ENCODE measurements around the gene MMAB. TPM values are rescaled to one million over a fixed set of nuclear protein-coding genes. Genes with fewer than 3 reads are reported as not detected.

Gene MMAB
- total RNA-seq, 1 donor from 2014 or later, result 48.1 TPM

DNA sequence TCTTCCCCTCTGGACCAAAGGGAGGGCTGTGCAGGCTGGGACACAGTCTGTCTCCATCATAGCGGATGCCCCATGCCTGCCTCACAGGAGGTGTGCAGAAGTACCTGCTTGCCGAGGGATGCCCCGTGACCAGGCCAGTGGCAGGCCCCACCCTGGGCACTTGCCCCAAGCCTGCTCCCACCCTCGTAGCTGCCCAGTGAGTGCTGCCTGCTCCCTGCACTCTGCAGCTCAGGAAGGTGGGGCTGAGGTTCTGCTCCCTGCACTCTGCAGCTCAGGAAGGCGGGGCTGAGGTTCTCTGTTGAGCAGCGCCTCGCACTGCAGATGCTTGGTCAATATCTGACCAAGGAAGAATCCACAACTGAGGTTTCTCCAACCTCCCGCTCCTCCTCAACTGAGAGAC is 6.9 kb downstream of the MMAB start:
- no peak overlapping the region for H3K4me3 ChIP-seq (ENCODE audit: low read depth, low read length)
- no peak for DNase-seq (ENCODE audit: low read depth)
- no peaks in the 10 kb centered on the region for H3K36me3 ChIP-seq (ENCODE audit: control insufficient read depth, insufficient read depth, low read length)
- H3K27me3 ChIP-seq (ENCODE audit: control insufficient read depth, insufficient read depth, low read length), result no peaks in the 10 kb centered on the region
- TF ChIP-seq, protein P1, sequence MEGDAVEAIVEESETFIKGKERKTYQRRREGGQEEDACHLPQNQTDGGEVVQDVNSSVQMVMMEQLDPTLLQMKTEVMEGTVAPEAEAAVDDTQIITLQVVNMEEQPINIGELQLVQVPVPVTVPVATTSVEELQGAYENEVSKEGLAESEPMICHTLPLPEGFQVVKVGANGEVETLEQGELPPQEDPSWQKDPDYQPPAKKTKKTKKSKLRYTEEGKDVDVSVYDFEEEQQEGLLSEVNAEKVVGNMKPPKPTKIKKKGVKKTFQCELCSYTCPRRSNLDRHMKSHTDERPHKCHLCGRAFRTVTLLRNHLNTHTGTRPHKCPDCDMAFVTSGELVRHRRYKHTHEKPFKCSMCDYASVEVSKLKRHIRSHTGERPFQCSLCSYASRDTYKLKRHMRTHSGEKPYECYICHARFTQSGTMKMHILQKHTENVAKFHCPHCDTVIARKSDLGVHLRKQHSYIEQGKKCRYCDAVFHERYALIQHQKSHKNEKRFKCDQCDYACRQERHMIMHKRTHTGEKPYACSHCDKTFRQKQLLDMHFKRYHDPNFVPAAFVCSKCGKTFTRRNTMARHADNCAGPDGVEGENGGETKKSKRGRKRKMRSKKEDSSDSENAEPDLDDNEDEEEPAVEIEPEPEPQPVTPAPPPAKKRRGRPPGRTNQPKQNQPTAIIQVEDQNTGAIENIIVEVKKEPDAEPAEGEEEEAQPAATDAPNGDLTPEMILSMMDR (IDR thresholded peaks at IDR 0.05; ENCODE audit: insufficient read depth, low read length, poor library complexity, severe bottlenecking), result no peak

DNA sequence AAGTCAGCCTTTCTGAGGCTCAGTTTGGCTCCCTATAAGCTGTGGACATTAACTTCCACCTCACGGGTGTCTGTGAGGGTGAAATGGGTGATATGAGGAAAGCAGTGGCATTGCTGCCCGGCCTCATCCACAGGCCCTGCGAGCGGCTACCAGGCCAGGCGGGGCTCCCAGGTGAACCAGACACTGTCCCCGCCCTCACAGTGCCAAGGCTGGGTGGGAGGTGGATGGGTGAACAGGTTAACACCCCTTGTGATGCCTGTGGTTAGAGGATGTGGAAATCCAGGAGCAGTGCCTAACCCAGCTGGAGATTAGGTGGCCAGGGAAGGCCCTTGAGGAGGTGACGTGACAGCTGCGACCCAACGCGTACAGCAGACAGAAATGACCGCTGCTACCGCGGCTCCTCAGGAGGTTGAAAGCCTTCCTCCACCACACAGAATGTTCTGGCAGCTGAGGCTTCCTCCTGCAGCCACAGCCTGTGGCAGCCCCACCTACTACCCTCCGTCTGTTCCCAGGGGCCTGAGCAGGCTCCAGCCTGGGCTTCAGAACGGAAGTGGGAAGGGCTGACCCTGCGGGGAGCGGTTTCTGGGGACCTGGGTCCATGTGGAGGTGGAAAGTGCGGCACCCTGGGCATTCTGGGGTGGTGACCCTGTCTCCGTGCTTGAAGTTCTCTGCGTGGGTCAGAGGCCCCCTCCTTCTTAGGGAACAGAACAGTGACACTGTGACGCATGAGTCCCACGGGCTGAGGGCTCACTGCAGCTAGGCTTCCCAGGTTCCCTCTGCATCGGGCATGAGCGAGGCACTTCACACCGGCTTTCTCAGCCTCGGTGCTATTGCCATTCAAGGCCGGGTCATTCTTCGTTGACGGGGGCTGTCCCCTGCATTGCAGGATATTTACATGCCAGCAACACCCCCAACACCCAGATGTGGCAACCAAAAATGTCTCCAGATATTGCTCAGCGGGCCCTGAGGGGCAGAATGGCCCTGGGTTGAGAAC is 9.7 kb downstream of the MMAB start:
- TF ChIP-seq, protein P1 (IDR thresholded peaks at IDR 0.05; ENCODE audit: insufficient read depth, low read length, poor library complexity, severe bottlenecking), result no peak
- no peaks in the 10 kb centered on the region for H3K36me3 ChIP-seq (ENCODE audit: control insufficient read depth, insufficient read depth, low read length)
- no peak for DNase-seq (ENCODE audit: low read depth)
- H3K4me3 ChIP-seq (ENCODE audit: low read depth, low read length), result no peak overlapping the region
- H3K27me3 ChIP-seq (ENCODE audit: control insufficient read depth, insufficient read depth, low read length), result no peaks in the 10 kb centered on the region

DNA sequence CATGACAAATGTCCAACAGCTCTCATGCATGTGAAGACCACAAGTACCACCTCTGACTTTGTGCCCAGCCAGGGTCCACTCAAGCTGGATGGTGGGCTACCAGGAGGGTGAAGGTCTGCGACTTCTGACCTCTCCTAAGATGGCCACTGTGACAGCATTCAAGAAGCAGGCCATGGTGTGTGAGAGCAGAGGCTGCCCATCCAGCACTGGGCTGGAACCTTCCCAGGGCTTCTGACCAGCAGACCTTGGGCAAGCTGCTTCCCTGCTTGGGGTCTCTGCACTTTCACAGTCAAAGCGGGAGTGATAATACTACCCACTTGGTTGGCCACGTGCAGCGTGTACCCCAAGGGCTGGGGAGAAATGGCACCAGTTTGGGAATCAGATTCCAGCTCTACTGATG is 10.4 kb downstream of the MMAB start:
- TF ChIP-seq, protein P1 (IDR thresholded peaks at IDR 0.05; ENCODE audit: insufficient read depth, low read length, poor library complexity, severe bottlenecking), result no peak
- DNase-seq (ENCODE audit: low read depth), result no peak
- Histone ChIP-seq H3K4me3 (ENCODE audit: low read depth, low read length) (no peak overlapping the region), H3K36me3 (ENCODE audit: control insufficient read depth, insufficient read depth, low read length) (no peaks in the 10 kb centered on the region), H3K27me3 (ENCODE audit: control insufficient read depth, insufficient read depth, low read length) (no peaks in the 10 kb centered on the region)

DNA sequence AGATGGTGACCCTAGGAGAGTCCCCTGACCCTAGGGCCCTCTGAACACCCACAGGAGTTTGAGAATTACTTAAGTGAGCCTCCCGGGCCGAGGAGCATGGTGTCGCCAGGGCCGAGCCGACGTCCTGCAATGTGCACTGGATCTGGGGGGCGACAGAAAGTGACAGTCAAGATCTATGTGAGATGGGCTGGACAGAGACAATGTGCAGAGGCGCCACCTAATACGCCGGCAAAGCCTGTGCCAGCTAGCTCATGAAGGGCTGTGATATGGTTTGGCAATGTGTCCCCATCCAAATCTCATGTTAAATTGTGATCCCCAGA is 11.6 kb downstream of the MMAB start:
- TF ChIP-seq, protein P1 (IDR thresholded peaks at IDR 0.05; ENCODE audit: insufficient read depth, low read length, poor library complexity, severe bottlenecking), result no peak
- no peak for DNase-seq (ENCODE audit: low read depth)
- H3K36me3 ChIP-seq (ENCODE audit: control insufficient read depth, insufficient read depth, low read length), result no peaks in the 10 kb centered on the region
- no peak overlapping the region for H3K4me3 ChIP-seq (ENCODE audit: low read depth, low read length)
- no peaks in the 10 kb centered on the region for H3K27me3 ChIP-seq (ENCODE audit: control insufficient read depth, insufficient read depth, low read length)

DNA sequence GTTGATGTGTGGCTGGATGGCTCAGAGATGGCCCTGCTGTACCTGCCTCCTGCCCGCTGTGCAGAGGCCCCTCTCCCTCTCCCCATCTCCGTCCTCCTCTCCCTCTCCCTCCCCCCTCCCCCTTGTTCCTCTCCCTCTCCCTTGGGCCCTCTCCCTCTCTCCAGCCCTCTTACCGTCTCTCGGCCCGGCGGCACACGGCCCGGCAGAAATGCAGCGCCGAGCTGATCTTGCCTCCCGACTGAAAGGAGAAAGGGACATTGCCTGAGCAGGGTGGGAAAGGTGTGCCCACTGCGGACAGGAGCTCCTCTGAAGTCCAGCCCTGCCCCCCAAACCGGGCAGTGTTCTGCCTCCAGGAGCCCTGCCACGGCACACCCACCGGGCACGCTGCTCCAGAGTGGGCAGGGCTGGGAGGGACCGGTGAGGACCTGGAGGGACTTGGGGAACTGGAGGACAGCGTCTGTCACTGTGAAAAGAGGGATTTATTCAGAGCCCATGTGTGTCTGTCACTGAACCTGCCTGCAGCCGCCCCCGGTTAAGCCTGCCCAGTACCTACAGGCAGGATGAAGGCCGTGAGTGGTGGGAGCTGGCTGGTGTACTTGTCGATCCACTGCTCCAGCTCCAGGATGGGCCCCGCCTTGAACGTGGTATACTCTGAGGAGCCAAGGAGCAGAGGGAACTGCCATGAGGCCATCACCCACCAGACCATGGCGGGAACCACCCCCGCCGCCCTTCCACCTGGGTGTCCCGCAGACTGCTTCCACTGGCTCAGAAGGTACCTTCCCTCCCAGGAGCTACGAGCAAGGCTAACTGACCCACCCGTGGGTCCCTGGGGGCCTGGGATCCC is 12.2 kb downstream of the MMAB start:
- DNase-seq (ENCODE audit: low read depth), result no peak
- no peaks in the 10 kb centered on the region for H3K27me3 ChIP-seq (ENCODE audit: control insufficient read depth, insufficient read depth, low read length)
- TF ChIP-seq, protein P1 (IDR thresholded peaks at IDR 0.05; ENCODE audit: insufficient read depth, low read length, poor library complexity, severe bottlenecking), result no peak
- H3K4me3 ChIP-seq (ENCODE audit: low read depth, low read length), result no peak overlapping the region
- no peaks in the 10 kb centered on the region for H3K36me3 ChIP-seq (ENCODE audit: control insufficient read depth, insufficient read depth, low read length)

Data from kidney epithelial cell (primary cell).